Activated CD4-positive, alpha-beta T cell treated with anti-CD3 and anti-CD28 coated beads, Interleukin-2, Interleukin-6, amounts not matched to agents 100 ng/mL and 50 ng/mL, durations not matched to agents 16 hours and 8 hours (primary cell): ENCODE data around the gene GMEB2.

Source experiments
- DNase-seq: peaks from one replicate; pipeline ENCODE4 v3.0.0-alpha.2; 2020

Gene GMEB2

DNA sequence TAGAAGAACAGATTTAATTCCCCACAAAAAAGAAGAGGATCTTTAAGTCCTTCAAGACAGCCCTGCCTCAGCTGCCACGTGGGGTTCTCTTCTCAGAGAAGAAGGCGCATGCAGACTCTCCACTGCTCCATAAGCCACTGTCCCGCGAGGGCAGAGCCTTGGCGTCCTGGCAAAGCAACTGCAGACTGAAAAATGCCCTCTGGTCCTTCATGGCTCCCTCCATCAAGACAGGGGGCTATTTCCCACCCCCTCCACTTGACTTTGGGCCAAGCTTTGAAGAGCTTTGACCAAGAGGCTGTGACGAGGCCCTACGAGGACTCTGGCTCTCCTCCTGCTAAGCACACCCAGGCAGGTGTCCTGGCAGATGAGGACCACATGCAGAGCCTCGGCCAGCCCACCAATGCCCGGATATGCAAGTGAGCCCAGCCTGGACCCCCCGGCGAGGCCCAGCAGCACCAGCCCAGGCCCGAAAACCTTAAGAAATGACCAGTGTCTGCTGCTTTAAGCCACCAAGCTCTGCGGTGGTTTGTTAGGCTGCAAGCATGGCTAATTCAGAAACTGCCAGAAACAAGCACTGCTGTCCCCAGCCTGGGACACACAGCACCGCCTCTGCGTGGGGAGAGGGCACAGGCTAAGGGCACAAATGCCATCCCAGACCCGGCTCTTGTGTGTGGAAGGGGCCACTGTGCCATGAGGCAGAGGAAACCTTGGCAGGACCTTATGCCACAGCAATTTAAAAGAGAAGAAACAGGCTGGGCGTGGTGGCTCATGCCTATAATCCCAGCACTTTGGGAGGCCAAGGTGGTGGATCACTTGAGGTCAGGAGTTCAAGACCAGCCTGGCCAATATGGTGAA is 16.1 kb downstream of the GMEB2 start:
- DNase-seq: no peak

DNA sequence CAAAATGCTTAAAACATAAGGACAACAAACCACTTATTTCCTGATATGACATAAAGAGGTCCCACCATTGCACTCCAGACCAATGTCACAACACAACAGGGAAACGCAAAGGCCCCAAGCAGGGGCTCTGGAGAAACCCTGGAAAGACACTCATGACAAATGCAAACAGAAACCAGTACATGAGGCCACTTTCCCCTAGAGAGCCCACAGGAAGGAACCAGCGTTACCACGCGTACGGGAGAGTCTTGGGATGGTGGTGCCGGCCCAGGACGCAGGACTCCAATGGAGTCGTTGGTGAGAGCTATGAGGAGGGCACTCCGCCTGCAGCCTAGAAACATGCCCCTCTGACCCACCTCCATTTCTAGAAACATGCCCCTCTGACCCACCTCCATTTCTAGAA is 20.2 kb downstream of the GMEB2 start:
- DNase-seq: no peak

DNA sequence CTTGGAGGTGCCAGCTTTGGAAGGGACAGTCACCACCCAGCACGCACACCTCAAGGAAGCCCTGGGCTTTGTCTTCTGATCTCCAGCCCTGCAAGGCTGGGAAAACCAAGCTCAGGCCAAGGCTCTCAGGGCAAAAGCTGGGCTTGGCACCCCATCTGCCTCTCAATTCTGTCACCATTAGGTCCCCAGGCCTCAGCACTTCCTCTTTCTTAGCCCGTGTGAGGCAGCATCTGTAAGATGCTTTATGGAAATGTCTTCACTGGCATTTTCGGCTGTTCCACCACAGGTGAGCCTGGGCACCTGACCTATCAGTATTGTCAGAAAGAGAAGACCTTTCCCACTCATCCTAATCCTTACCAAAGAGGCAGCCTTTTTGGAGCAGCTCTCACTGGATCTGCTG is 24.6 kb downstream of the GMEB2 start:
- DNase-seq: no peak

DNA sequence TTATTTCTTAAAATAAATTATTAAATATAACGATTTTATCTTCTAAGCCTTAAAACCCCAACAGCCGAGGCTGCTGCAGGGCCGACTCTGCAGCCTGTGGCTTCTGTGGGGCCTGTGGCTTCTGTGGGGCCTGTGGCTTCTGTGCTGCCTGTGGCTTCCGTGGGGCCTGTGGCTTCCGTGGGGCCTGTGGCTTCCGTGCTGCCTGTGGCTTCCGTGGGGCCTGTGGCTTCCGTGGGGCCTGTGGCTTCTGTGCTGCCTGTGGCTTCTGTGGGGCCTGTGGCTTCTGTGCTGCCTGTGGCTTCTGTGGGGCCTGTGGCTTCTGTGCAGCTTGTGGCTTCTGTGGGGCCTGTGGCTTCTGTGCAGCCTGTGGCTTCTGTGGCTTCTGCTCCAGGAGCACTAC is 25.2 kb downstream of the GMEB2 start:
- peak; percentile 37 for DNase-seq

GRCh38 chr20:63599396-63600050 is 27.4 kb downstream of the GMEB2 start:
- DNase-seq: no peak

GRCh38 chr20:63598479-63599395 is 28.2 kb downstream of the GMEB2 start:
- no peak for DNase-seq

- no peak for DNase-seq
These were observed 29.0 kb downstream of the GMEB2 start for GRCh38 chr20:63597651-63598478.

DNA sequence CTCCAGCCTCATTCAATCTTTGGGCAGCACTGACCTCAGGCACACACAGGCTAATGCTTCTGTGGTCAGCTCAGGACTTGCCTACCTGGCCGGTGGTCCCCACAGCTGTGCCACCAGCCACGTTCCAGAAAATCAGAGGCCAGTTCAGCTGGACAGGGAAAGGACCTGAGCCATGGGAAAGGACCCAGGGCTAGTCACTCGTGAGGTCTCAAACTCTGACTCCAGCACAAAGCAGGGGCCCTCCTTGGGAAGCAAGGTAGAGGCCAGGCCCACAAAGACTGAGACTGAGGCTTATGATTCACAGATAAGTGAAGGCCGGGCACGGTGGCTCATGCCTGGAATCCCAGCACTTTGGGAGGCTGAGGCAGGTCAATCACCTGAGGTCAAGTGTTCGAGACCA is 30.5 kb downstream of the GMEB2 start:
- DNase-seq: no peak

- DNase-seq: no peak
These were observed 31.3 kb downstream of the GMEB2 start for GRCh38 chr20:63595416-63596127.

DNA sequence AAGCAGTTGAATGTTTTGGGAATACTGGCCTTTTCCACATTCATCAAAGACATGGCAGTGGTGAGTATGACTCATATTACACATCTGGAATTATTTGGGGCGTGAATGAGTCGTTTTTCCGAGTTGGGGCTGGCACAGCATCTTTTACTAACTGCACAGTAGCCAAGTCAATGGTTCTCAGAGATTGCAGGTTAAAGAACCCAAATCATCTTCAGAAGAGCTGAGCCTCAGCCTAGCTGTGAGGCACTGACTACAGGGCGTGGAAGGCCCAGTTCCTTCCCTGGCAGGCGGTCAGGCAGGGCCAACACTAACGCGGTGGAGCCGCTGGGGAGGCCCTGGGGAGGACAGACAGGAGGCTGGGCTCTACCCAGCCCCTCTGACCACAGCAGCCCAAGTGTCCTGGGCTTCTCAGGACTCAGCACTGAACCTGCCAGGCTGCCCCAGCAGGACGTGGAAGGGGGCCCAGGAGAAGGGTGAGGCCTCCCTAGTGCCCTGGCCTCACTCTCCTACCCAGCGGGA is 32.8 kb downstream of the GMEB2 start:
- DNase-seq: no peak

- DNase-seq: no peak
These were observed 34.2 kb downstream of the GMEB2 start for GRCh38 chr20:63592661-63593060.

- DNase-seq: no peak
These were observed 35.0 kb downstream of the GMEB2 start for GRCh38 chr20:63591786-63592355.

- DNase-seq: no peak
These were observed 35.8 kb downstream of the GMEB2 start for GRCh38 chr20:63591147-63591533.

- DNase-seq: no peak
These were observed 36.4 kb downstream of the GMEB2 start for GRCh38 chr20:63590218-63591146.

- DNase-seq: no peak
These were observed 37.4 kb downstream of the GMEB2 start for GRCh38 chr20:63589261-63590217.

DNA sequence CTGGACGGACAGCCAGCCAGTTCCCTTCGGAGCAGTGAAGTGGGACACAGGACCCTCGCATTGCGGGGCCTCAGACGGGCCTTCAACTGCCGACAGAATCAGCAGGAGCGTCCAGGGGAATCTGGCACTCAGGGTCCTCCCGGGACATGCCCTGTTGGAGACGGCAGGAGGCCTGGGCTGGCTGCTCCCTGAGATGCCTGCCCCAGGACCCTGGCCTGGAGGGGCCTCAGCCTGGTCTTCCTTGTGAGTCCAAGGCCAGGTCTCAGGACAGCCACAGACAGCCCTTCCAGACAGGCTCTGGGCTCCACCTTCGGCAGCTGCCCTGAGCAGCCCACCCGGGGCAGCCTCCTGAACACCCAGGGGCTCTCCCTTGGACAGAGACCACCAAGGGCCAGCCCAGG is 38.3 kb downstream of the GMEB2 start:
- no peak for DNase-seq

DNA sequence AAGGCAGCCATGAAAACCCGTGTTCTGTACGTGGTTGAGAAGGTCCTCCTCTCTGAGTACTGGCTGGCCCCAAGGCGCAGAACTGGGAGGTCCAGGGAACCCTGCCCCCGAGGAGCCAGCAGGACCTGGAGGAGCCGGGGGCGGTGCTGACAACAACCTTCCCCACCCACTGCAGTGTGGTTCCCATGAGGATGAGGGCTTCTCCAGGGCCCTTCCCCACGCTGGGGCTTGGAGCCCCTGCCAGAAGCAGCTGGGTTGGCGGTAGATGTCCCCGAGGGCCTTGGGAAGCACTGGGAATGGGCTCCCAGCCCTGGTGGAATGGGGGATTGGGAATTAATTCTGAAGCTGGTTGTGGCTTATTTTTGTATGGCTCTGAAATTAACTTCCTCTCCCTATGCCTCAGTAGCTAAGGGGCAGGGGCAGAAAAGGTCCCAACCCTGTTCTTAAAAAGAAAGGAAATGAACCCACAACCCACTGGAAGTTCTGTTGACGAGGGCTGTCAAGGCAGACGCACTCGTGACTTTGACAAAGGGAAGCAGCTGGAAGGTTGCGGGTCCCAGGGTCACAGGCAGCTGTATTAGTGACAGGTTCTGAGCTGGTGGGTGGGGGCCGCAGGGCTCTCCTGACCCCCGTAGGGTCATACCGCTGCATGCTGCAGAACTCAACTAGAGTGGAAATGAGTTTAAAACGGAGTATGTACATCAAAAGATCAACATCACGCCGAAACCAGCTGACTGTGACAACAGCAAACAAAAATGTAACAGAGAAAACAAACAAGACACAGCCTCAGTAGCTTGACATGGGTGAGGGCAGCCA is 38.9 kb downstream of the GMEB2 start:
- no peak for DNase-seq

DNA sequence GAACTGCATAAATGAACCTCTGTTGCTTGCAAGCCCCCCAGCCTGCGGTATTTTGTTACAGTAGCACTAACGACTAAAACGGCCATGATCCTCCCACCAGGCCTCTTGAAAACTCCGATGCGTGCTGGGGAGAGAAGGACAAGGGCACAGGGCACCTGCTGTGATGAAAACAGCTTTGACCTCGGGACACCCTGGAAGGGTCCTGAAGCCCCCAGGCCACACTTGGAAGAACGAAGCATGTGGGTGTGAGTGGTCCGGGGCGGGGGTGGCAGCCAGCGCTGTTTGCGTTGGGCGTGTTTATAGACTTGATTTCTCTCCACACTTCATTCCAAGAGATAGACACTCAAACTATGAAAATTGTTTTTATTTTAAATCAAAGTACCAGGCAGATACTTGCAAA is 39.6 kb downstream of the GMEB2 start:
- no peak for DNase-seq
